SK-N-SH (cell line): ENCODE measurements around the gene CDK11B. TPM values are rescaled to one million over a fixed set of nuclear protein-coding genes. Genes with fewer than 3 reads are reported as not detected.
A peak's percentile ranks its signal among the peaks of the same experiment; 100 is the strongest.
"Not testable (repeated sequence)": the region's sequence is repeated elsewhere in the genome, so short reads cannot be mapped to it uniquely, and the experiment has no call there.

Source experiments
- CTCF ChIA-PET: fragments of 300-600, 350-600 bp; formaldehyde crosslinking; extraction: SDS; loops from one replicate; lab custom pipeline; 2021; lab: Yijun Ruan, JAX
- POLR2A ChIA-PET: fragments of 350-600 bp; sonication (Branson Sonifier 250); formaldehyde crosslinking; extraction: SDS; loops from one replicate; lab custom pipeline; 2020; ENCODE audit warnings: antibody characterized with exemption, inconsistent platforms; lab: Yijun Ruan, JAX
- DNase-seq: peaks from one replicate; pipeline ENCODE4 v3.0.0; 2012
- H2AFZ ChIP-seq: fragments of 200-600 bp; sonication (generic); 2 replicates; pipeline ENCODE4 v1.8.1; 2016; ENCODE audit warnings: antibody characterized with exemption, mild to moderate bottlenecking, low read depth
- H3F3A ChIP-seq: fragments of 200-600 bp; sonication (generic); replicated peaks from 2 replicates; pipeline ENCODE3; 2016; ENCODE audit warnings: antibody characterized with exemption, mild to moderate bottlenecking; ENCODE audit not compliant: insufficient read depth
- H3K27ac ChIP-seq, 2 experiments: fragments of 200-500 bp in 1 of 2; fragments of 200-600 bp in 1 of 2; sonication (Bioruptor generic) in 1 of 2; sonication (generic), shearing (Covaris generic) in 1 of 2; 2 replicates each; pipeline versions ENCODE4 v1.5.1 to v1.6.1; 2014 to 2016; ENCODE audit warnings: low read depth in 2 of 2, inconsistent platforms in 1 of 2, low read length in 1 of 2, mild to moderate bottlenecking in 1 of 2, mixed read lengths in 1 of 2
- H3K27me3 ChIP-seq: fragments of 200-600 bp; sonication (generic), shearing (Covaris generic); 2 replicates; pipeline ENCODE4 v1.6.1; 2016; ENCODE audit warnings: mixed run types; ENCODE audit not compliant: insufficient read depth
- H3K36me3 ChIP-seq, 2 experiments: fragments of 200-500 bp in 1 of 2; fragments of 200-600 bp in 1 of 2; sonication (Bioruptor generic) in 1 of 2; sonication (generic) in 1 of 2; replicated peaks in 1 of 2; 2 replicates each; pipeline versions ENCODE3 to v1.5.1; 2014 to 2016; ENCODE audit warnings: low read length in 1 of 2, mild to moderate bottlenecking in 1 of 2; ENCODE audit not compliant: insufficient read depth in 2 of 2, control insufficient read depth in 1 of 2
- H3K4me1 ChIP-seq, 2 experiments: fragments of 200-500 bp in 1 of 2; fragments of 200-600 bp in 1 of 2; sonication (Bioruptor generic) in 1 of 2; sonication (generic), shearing (Covaris generic) in 1 of 2; 2 replicates each; pipeline versions ENCODE4 v1.5.1 to v1.6.1; 2014 to 2016; ENCODE audit warnings: low read depth in 1 of 2, low read length in 1 of 2, mixed run types in 1 of 2; ENCODE audit not compliant: insufficient read depth in 2 of 2, control insufficient read depth in 1 of 2
- H3K4me2 ChIP-seq: fragments of 200-600 bp; sonication (generic), shearing (Covaris generic); 2 replicates; pipeline ENCODE4 v1.6.1; 2017; ENCODE audit warnings: mixed run types
- H3K4me3 ChIP-seq, 2 experiments: fragments of 200-500 bp in 1 of 2; fragments of 200-600 bp in 1 of 2; sonication (Bioruptor generic) in 1 of 2; sonication (generic), shearing (Covaris generic) in 1 of 2; 2 replicates each; pipeline versions ENCODE4 v1.5.1 to v1.8.1; 2014 to 2016; ENCODE audit warnings: low read depth in 2 of 2, inconsistent platforms in 1 of 2, low read length in 1 of 2, mild to moderate bottlenecking in 1 of 2, mixed read lengths in 1 of 2, moderate library complexity in 1 of 2
- H3K79me2 ChIP-seq: fragments of 200-600 bp; sonication (generic); 2 replicates; pipeline ENCODE4 v1.8.1; 2017; ENCODE audit warnings: mild to moderate bottlenecking; ENCODE audit not compliant: insufficient read depth
- H3K9ac ChIP-seq: fragments of 200-600 bp; sonication (generic); 2 replicates; pipeline ENCODE4 v1.6.1; 2017; ENCODE audit warnings: mixed run types
- H3K9me2 ChIP-seq: fragments of 200-600 bp; sonication (generic); 2 replicates; pipeline ENCODE4 v1.6.1; 2017; ENCODE audit warnings: mixed run types
- H3K9me3 ChIP-seq: fragments of 200-600 bp; sonication (generic); 2 replicates; pipeline ENCODE4 v1.6.1; 2017; ENCODE audit warnings: mixed run types, mild to moderate bottlenecking, moderate library complexity
- H4K20me1 ChIP-seq: fragments of 200-600 bp; sonication (generic); 2 replicates; pipeline ENCODE4 v1.6.1; 2017; ENCODE audit warnings: mild to moderate bottlenecking, mixed run types; ENCODE audit not compliant: insufficient read depth
- CTCF ChIP-seq: fragments of 200-600 bp; sonication (generic); IDR thresholded peaks from 2 replicates; pipeline ENCODE4 v1.6.1; 2017; ENCODE audit warnings: antibody characterized with exemption, mild to moderate bottlenecking, moderate library complexity
- FOXJ3 ChIP-seq: sonication (generic); formaldehyde crosslinking; IDR thresholded peaks from 2 replicates; pipeline ENCODE4 v1.5.1; 2020; ENCODE audit warnings: mild to moderate bottlenecking, missing genetic modification reagents
- JUND ChIP-seq: IDR thresholded peaks from 2 replicates; pipeline ENCODE4 v1.4.0; 2012
- MXI1 ChIP-seq: IDR thresholded peaks from 2 replicates; pipeline ENCODE4 v1.6.1; 2012; ENCODE audit warnings: mild to moderate bottlenecking, low read depth, low read length, improper control_type of control experiment
- RXRA ChIP-seq: IDR thresholded peaks from 2 replicates; pipeline ENCODE4 v1.4.0; 2012; ENCODE audit warnings: low read depth, mild to moderate bottlenecking, borderline replicate concordance
- USF1 ChIP-seq: IDR thresholded peaks from 2 replicates; pipeline ENCODE4 v1.4.0; 2012; ENCODE audit warnings: low read depth, borderline replicate concordance
- USF2 ChIP-seq: fragments of 150-350 bp; IDR thresholded peaks from 2 replicates; pipeline ENCODE4 v1.6.1; 2017; ENCODE audit warnings: antibody characterized with exemption, low read length, low read depth, borderline replicate concordance
- ZBTB33 ChIP-seq: IDR thresholded peaks from 2 replicates; pipeline ENCODE4 v1.4.0; 2012; ENCODE audit warnings: low read depth, borderline replicate concordance
- WGBS: methylation state at CpG from one replicate; pipeline ENCODE4 v1.1.6; 2017; ENCODE audit warnings: low lambda C conversion rate; 5-methylcytosine and 5-hydroxymethylcytosine counted together
- polyA plus RNA-seq, 3 experiments: library from polyadenylated mRNA; depleted of rRNA; stranded (reverse); fragments of >200 nt; gene quantifications; 2 replicates each; pipeline ENCODE4 v1.2.3, GENCODE V29; 2012

Gene CDK11B
- polyA plus RNA-seq, 1 of the 3 experiments (the other 2 are of a cell fraction): 15.0 TPM

- TF ChIP-seq FOXJ3 (CRISPR knock-in tag): no peak
- TF ChIP-seq CTCF: peak; percentile 16; the same call in 1 of the 2 replicates
- no peak for TF ChIP-seq ZBTB33
- H3K27me3 ChIP-seq: no peaks in the 10 kb centered on the region
- H3K9me3 ChIP-seq: no peaks in the 10 kb centered on the region
- no peak overlapping the region for H3K4me3 ChIP-seq
- DNase-seq: peak; percentile 58
- H3K27ac ChIP-seq: no peak overlapping the region; a peak in 1 of 4 replicates
- H3K9me2 ChIP-seq: no peaks in the 10 kb centered on the region
- H2AFZ ChIP-seq: no peak overlapping the region
- no peak overlapping the region for H3K4me2 ChIP-seq
- H3F3A ChIP-seq: no peaks in the 10 kb centered on the region
- 0 out of 2 replicates have a peak, but pooled peaks cover 11% of the 10 kb centered on the region for H4K20me1 ChIP-seq
- no peak overlapping the region for H3K9ac ChIP-seq
- H3K79me2 ChIP-seq: peaks cover 64% of the 10 kb centered on the region
- H3K4me1 ChIP-seq: no peaks in the 10 kb centered on the region; a peak in 1 of 4 replicates
- 94% methylated on average over 20 of the region's 24 CpGs for WGBS
- ChIA-PET POLR2A (no interaction called here), CTCF (interaction anchor here (1.0 to 1.3 kb wide), 2 partner anchors 13 to 95 kb away, joined by 4 to 7 read pairs; no protein-coding TSS in a partner anchor)
- H3K36me3 ChIP-seq: no peaks in the 10 kb centered on the region
Measured at GRCh38 chr1:1678581-1679380, 20.0 kb upstream of the CDK11B start.

- TF ChIP-seq USF1 (no peak), MXI1 (no peak), RXRA (no peak), USF2 (no peak), JUND (no peak)
- Histone ChIP-seq H3K9me3 (no peaks in the 10 kb centered on the region), H3K4me3 (no peak overlapping the region), H3F3A (no peaks in the 10 kb centered on the region), H3K9me2 (no peaks in the 10 kb centered on the region), H3K27me3 (no peaks in the 10 kb centered on the region), H3K36me3 (no peaks in the 10 kb centered on the region), H3K4me2 (no peak overlapping the region), H3K27ac (no peak overlapping the region), H3K79me2 (peaks cover 55% of the 10 kb centered on the region), H3K4me1 (no peaks in the 10 kb centered on the region; a peak in 1 of 4 replicates), H3K9ac (no peak overlapping the region), H4K20me1 (0 out of 2 replicates have a peak, but pooled peaks cover 11% of the 10 kb centered on the region), H2AFZ (no peak overlapping the region)
- POLR2A ChIA-PET: no interaction called here
- 96% methylated on average over 39 of the region's 39 CpGs for WGBS
- CTCF ChIA-PET: interaction anchor here (1.0 to 1.3 kb wide), 2 partner anchors 12 to 94 kb away, joined by 4 to 7 read pairs; no protein-coding TSS in a partner anchor
- DNase-seq: peak; percentile 20
Measured at GRCh38 chr1:1677718-1678580, 19.1 kb upstream of the CDK11B start.

- H4K20me1 ChIP-seq, CTCF ChIA-PET, H3K27ac ChIP-seq, H3K9me3 ChIP-seq, DNase-seq, H3F3A ChIP-seq, POLR2A ChIA-PET, H2AFZ ChIP-seq, H3K4me2 ChIP-seq, H3K9ac ChIP-seq, H3K4me1 ChIP-seq, H3K4me3 ChIP-seq, H3K27me3 ChIP-seq, H3K9me2 ChIP-seq: not testable (repeated sequence)
- H3K79me2 ChIP-seq: peaks cover 38% of the 10 kb centered on the region
- 100% methylated on average over 1 of the region's 21 CpGs for WGBS
- peaks cover 0 to 13% of the 10 kb centered on the region in 2 experiments for H3K36me3 ChIP-seq
Measured at GRCh38 chr1:1676087-1676486, 17.3 kb upstream of the CDK11B start.
